ENCODE measurements around the gene ARFRP1. TPM values are rescaled to one million over a fixed set of nuclear protein-coding genes. Genes with fewer than 3 reads are reported as not detected.
"Not testable (repeated sequence)": the region's sequence is repeated elsewhere in the genome, so short reads cannot be mapped to it uniquely, and the experiment has no call there.

Gene ARFRP1
- total and polyA plus RNA-seq, 8 donors = 7.6 to 103 (median 35.9) TPM

DNA sequence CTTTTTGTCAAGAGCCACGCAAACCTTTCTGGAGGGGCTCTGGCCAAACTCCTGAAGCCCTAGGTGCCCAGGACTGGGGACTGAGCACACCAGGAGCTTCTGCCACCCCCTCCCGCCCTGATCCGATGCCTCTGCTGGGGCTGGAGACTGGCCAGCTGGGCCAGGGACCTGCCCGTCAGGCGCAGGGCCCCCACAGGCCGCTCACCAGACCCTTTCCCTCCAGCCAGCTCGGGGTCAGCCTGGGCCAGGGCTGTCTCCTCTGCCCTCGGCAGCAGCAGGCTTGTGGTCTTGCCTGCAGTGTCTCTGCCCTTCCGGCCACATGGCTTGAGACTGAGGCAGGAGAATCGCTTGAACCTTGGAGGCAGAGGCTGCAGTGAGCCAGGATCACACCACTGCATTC is 35.1 kb downstream of the ARFRP1 start:
- Histone ChIP-seq H3K27me3 (no peaks in the 10 kb centered on the region), H3K36me3 (peaks cover 16 to 84% (median 74%) of the 10 kb centered on the region in 4 donors), H3K27ac (no peak overlapping the region), H3K9me3 (no peaks in the 10 kb centered on the region), H3K4me1 (no peaks in the 10 kb centered on the region), H3K4me3 (no peak overlapping the region)
- no peak for DNase-seq
- TF ChIP-seq EP300 (IDR thresholded peaks at IDR 0.05) = no peak
- TF ChIP-seq, protein P1, sequence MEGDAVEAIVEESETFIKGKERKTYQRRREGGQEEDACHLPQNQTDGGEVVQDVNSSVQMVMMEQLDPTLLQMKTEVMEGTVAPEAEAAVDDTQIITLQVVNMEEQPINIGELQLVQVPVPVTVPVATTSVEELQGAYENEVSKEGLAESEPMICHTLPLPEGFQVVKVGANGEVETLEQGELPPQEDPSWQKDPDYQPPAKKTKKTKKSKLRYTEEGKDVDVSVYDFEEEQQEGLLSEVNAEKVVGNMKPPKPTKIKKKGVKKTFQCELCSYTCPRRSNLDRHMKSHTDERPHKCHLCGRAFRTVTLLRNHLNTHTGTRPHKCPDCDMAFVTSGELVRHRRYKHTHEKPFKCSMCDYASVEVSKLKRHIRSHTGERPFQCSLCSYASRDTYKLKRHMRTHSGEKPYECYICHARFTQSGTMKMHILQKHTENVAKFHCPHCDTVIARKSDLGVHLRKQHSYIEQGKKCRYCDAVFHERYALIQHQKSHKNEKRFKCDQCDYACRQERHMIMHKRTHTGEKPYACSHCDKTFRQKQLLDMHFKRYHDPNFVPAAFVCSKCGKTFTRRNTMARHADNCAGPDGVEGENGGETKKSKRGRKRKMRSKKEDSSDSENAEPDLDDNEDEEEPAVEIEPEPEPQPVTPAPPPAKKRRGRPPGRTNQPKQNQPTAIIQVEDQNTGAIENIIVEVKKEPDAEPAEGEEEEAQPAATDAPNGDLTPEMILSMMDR (IDR thresholded peaks at IDR 0.05) = no peak
- TF ChIP-seq POLR2AphosphoS5 (IDR thresholded peaks at IDR 0.05) = no peak
- TF ChIP-seq POLR2A (IDR thresholded peaks at IDR 0.05) = no peak
- intact Hi-C loops (cut with DNase I; ENCODE audit: low total_unique reads) = no loop called here
- WGBS, 5 donors = 93 to 97% (median 93%) methylated on average over 9 to 10 of the region's 10 CpGs

DNA sequence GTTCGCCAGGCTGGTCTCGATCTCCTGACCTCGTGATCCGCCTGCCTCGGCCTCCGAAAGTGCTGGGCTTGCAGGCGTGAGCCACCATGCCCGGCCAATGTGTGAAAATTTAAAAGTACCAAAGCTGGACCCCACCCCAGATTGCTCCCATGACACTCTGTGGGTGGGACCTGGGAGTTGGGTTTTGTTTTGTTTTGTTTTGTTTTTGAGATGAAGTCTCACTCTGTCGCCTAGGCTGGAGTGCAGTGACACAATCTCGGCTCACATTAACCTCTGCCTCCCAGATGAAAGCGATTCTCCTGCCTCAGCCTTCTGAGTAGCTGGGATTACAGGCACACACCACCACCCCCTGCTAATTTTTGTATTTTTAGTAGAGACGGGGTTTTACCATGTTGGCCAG is 36.1 kb downstream of the ARFRP1 start:
- intact Hi-C loops (cut with DNase I; ENCODE audit: low total_unique reads); DNase-seq; H3K27ac ChIP-seq; H3K9me3 ChIP-seq; H3K4me3 ChIP-seq; H3K4me1 ChIP-seq; H3K27me3 ChIP-seq: not testable (repeated sequence)
- 93 to 98% (median 97%) methylated on average over 12 of the region's 12 CpGs for WGBS, 5 donors
- peaks cover 20 to 85% (median 77%) of the 10 kb centered on the region in 4 donors for H3K36me3 ChIP-seq

- Histone ChIP-seq H3K4me3 (no peak overlapping the region), H3K9me3 (no peaks in the 10 kb centered on the region), H3K27ac (no peak overlapping the region), H3K36me3 (peaks cover 34 to 85% (median 74%) of the 10 kb centered on the region in 4 donors), H3K27me3 (no peaks in the 10 kb centered on the region), H3K4me1 (peaks cover 0 to 6% (median 0%) of the 10 kb centered on the region in 4 donors)
- DNase-seq = no peak
- WGBS, 5 donors = 92 to 96% (median 95%) methylated on average over 10 to 11 of the region's 11 CpGs
- intact Hi-C loops (cut with DNase I; ENCODE audit: low total_unique reads) = no loop called here
- TF ChIP-seq POLR2A (IDR thresholded peaks at IDR 0.05) = no peak
These were observed 39.4 kb downstream of the ARFRP1 start for GRCh38 chr20:63668351-63668750.

DNA sequence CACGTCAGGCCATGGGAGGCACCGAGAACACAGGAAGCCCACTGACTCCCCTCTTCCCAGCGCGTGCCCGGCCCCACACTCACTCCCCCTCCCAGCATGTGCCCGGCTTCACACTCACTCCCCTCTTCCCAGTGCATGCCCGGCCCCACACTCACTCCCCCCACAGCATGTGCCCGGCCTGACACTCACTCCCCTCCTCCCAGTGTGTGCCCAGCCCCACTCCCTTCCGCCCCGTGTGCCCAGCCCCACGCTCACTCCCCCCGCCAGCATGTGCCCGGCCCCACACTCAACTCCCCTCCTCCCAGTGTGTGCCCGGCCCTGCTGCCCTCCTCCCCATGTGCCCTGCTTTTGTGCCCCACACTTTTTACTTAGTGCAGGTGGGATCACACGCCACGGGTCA is 39.9 kb downstream of the ARFRP1 start:
- intact Hi-C loops (cut with DNase I; ENCODE audit: low total_unique reads) = no loop called here
- H3K36me3 ChIP-seq = peaks cover 39 to 88% (median 74%) of the 10 kb centered on the region in 4 donors
- 92 to 95% (median 93%) methylated on average over 16 of the region's 16 CpGs for WGBS, 5 donors
- H3K4me3 ChIP-seq = no peak overlapping the region
- TF ChIP-seq POLR2A (IDR thresholded peaks at IDR 0.05) = no peak
- TF ChIP-seq EP300 (IDR thresholded peaks at IDR 0.05) = no peak
- no peak for TF ChIP-seq POLR2AphosphoS5 (IDR thresholded peaks at IDR 0.05)
- TF ChIP-seq, protein P1 (IDR thresholded peaks at IDR 0.05) = no peak
- DNase-seq = no peak
- peaks cover 0 to 6% (median 0%) of the 10 kb centered on the region in 4 donors for H3K4me1 ChIP-seq
- H3K27me3 ChIP-seq = no peaks in the 10 kb centered on the region
- no peak overlapping the region for H3K27ac ChIP-seq
- H3K9me3 ChIP-seq = no peaks in the 10 kb centered on the region

DNA sequence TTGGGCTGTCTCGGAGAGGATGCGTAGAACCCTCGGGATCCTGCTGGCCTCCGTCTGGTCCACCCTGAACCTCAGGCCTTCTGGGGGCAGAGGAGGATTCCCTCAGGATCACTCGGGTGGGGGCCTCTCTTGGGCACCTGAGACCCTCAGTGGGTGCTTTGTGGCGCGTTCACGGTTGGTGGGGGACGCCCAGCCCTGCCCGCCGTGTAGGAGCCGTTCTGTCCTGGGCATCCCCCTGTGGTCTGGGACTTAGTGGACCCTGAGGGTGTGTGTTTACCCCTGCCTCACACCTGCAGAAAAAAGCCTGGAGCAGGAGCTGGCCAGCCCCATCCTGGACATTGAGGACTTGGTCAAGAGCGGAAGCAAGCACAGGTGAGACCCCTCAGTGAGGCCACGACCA is 42.1 kb downstream of the ARFRP1 start:
- no peak for TF ChIP-seq EP300 (IDR thresholded peaks at IDR 0.05)
- TF ChIP-seq, protein P1 (IDR thresholded peaks at IDR 0.05) = no peak
- no peak for TF ChIP-seq POLR2A (IDR thresholded peaks at IDR 0.05)
- no peak for TF ChIP-seq POLR2AphosphoS5 (IDR thresholded peaks at IDR 0.05)
- intact Hi-C loops (cut with DNase I; ENCODE audit: low total_unique reads) = no loop called here
- peaks cover 54 to 92% (median 84%) of the 10 kb centered on the region in 4 donors for H3K36me3 ChIP-seq
- no peaks in the 10 kb centered on the region for H3K9me3 ChIP-seq
- H3K4me3 ChIP-seq = no peak overlapping the region
- 90 to 96% (median 96%) methylated on average over 8 to 14 of the region's 14 CpGs for WGBS, 5 donors
- no peaks in the 10 kb centered on the region for H3K27me3 ChIP-seq
- peaks cover 0 to 9% (median 0%) of the 10 kb centered on the region in 4 donors for H3K4me1 ChIP-seq
- DNase-seq = no peak
- no peak overlapping the region for H3K27ac ChIP-seq

Measured in stomach (tissue), 9 donors.